ENCODE data around the gene RITA1.

The RITA1 gene

GRCh38 chr12:113174461-113175384 is 10.8 kb upstream of the RITA1 start:
- no peak overlapping the region for H3K27ac ChIP-seq
- H3K9me3 ChIP-seq = no peaks in the 10 kb centered on the region
- H3K4me3 ChIP-seq (ENCODE audit: low read depth in 1 of 2, low read length in 1 of 2) = no peak overlapping the region
- peak; percentile 94 for TF ChIP-seq CTCF (IDR thresholded peaks at IDR 0.05)
- H3K27me3 ChIP-seq = no peaks in the 10 kb centered on the region
- no peaks in the 10 kb centered on the region for H3K4me1 ChIP-seq (ENCODE audit: control insufficient read depth in 1 of 2, insufficient read depth in 1 of 2, low read depth in 1 of 2, low read length in 1 of 2)
- peaks cover 88% of the 10 kb centered on the region for H3K36me3 ChIP-seq

- H3K36me3 ChIP-seq = peaks cover 60% of the 10 kb centered on the region
- H3K27me3 ChIP-seq = no peaks in the 10 kb centered on the region
- H3K9me3 ChIP-seq = no peaks in the 10 kb centered on the region
- no peak for TF ChIP-seq CTCF (IDR thresholded peaks at IDR 0.05)
- peaks cover 0 to under 1% of the 10 kb centered on the region in 2 experiments for H3K4me1 ChIP-seq (ENCODE audit: control insufficient read depth in 1 of 2, insufficient read depth in 1 of 2, low read depth in 1 of 2, low read length in 1 of 2)
- H3K4me3 ChIP-seq (ENCODE audit: low read depth in 1 of 2, low read length in 1 of 2) = no peak overlapping the region
- H3K27ac ChIP-seq = no peak overlapping the region
Observed at GRCh38 chr12:113179023-113179422, 6.5 kb upstream of the RITA1 start.

GRCh38 chr12:113180333-113180732 is 5.2 kb upstream of the RITA1 start:
- TF ChIP-seq CTCF (IDR thresholded peaks at IDR 0.05) = no peak
- Histone ChIP-seq H3K4me1 (ENCODE audit: control insufficient read depth in 1 of 2, insufficient read depth in 1 of 2, low read depth in 1 of 2, low read length in 1 of 2) (peaks cover 6 to 7% of the 10 kb centered on the region in 2 experiments), H3K9me3 (no peaks in the 10 kb centered on the region), H3K27me3 (no peaks in the 10 kb centered on the region), H3K27ac (no peak overlapping the region), H3K4me3 (ENCODE audit: low read depth in 1 of 2, low read length in 1 of 2) (no peak overlapping the region), H3K36me3 (peaks cover 54% of the 10 kb centered on the region)

GRCh38 chr12:113181975-113182374 is 3.5 kb upstream of the RITA1 start:
- Histone ChIP-seq H3K9me3 (no peaks in the 10 kb centered on the region), H3K4me3 (ENCODE audit: low read depth in 1 of 2, low read length in 1 of 2) (no peak overlapping the region), H3K4me1 (ENCODE audit: control insufficient read depth in 1 of 2, insufficient read depth in 1 of 2, low read depth in 1 of 2, low read length in 1 of 2) (peaks cover 16 to 20% of the 10 kb centered on the region in 2 experiments), H3K27ac (no peak overlapping the region), H3K36me3 (peaks cover 37% of the 10 kb centered on the region), H3K27me3 (no peaks in the 10 kb centered on the region)
- no peak for TF ChIP-seq CTCF (IDR thresholded peaks at IDR 0.05)

- H3K27me3 ChIP-seq = no peaks in the 10 kb centered on the region
- H3K4me1 ChIP-seq (ENCODE audit: control insufficient read depth in 1 of 2, insufficient read depth in 1 of 2, low read depth in 1 of 2, low read length in 1 of 2) = peaks cover 16 to 20% of the 10 kb centered on the region in 2 experiments
- TF ChIP-seq CTCF (IDR thresholded peaks at IDR 0.05) = no peak
- H3K27ac ChIP-seq = no peak overlapping the region
- H3K9me3 ChIP-seq = no peaks in the 10 kb centered on the region
- peaks cover 26% of the 10 kb centered on the region for H3K36me3 ChIP-seq
- no peak overlapping the region for H3K4me3 ChIP-seq (ENCODE audit: low read depth in 1 of 2, low read length in 1 of 2)
Observed at GRCh38 chr12:113183030-113183589, 2.4 kb upstream of the RITA1 start.

Data from neutrophil (primary cell).